Sigmoid colon (tissue), 3 donors: ENCODE measurements around the gene UMODL1.

Experiments
- CTCF ChIP-seq, 4 experiments: fragments of 450-650 bp in 3 of 4; fragments of 200-600 bp in 1 of 4; IDR thresholded peaks; one replicate each; pipeline ENCODE4 v1.5.1; 2016 to 2019; ENCODE audit warnings: antibody characterized with exemption in 4 of 4, mild to moderate bottlenecking in 3 of 4, moderate library complexity in 2 of 4
- POLR2A ChIP-seq, 2 donors: fragments of 450-650 bp; IDR thresholded peaks; one replicate each; pipeline ENCODE4 v1.6.1; 2016; ENCODE audit warnings: antibody characterized with exemption in 2 of 2, mild to moderate bottlenecking in 2 of 2, moderate library complexity in 2 of 2

GRCh38 chr21:42086969-42087368 is 15.9 kb downstream of the UMODL1 start:
- TF ChIP-seq CTCF (IDR thresholded peaks at IDR 0.05), result no peak
- TF ChIP-seq POLR2A (IDR thresholded peaks at IDR 0.05), result no peak
